ENCODE data around the gene TLE7.

Gene TLE7

GRCh38 chr16:71399801-71400563 is 41.9 kb downstream of the TLE7 start:
- no peak for TF ChIP-seq CTCF (IDR thresholded peaks at IDR 0.05; ENCODE audit: low read depth, low read length)
- no peak overlapping the region for H3K4me3 ChIP-seq (ENCODE audit: low read depth, low read length)
- in situ Hi-C loops (cut with HindIII; ENCODE audit: low sequenced_read_pairs), result no loop called here
- DNase-seq (ENCODE audit: low read depth, low spot score), result no peak

GRCh38 chr16:71396594-71396993 is 45.3 kb downstream of the TLE7 start:
- TF ChIP-seq CTCF (IDR thresholded peaks at IDR 0.05; ENCODE audit: low read depth, low read length), result no peak
- no peak for DNase-seq (ENCODE audit: low read depth, low spot score)
- H3K4me3 ChIP-seq (ENCODE audit: low read depth, low read length), result no peak overlapping the region
- in situ Hi-C loops (cut with HindIII; ENCODE audit: low sequenced_read_pairs), result no loop called here

GRCh38 chr16:71389330-71389729 is 52.5 kb downstream of the TLE7 start:
- H3K4me3 ChIP-seq (ENCODE audit: low read depth, low read length), result no peak overlapping the region
- in situ Hi-C loops (cut with HindIII; ENCODE audit: low sequenced_read_pairs), result no loop called here
- no peak for DNase-seq (ENCODE audit: low read depth, low spot score)
- TF ChIP-seq CTCF (IDR thresholded peaks at IDR 0.05; ENCODE audit: low read depth, low read length), result no peak

- in situ Hi-C loops (cut with HindIII; ENCODE audit: low sequenced_read_pairs), result no loop called here
- H3K4me3 ChIP-seq (ENCODE audit: low read depth, low read length), result no peak overlapping the region
- DNase-seq (ENCODE audit: low read depth, low spot score), result no peak
- TF ChIP-seq CTCF (IDR thresholded peaks at IDR 0.05; ENCODE audit: low read depth, low read length), result no peak
Measured at GRCh38 chr16:71387045-71387871, 54.6 kb downstream of the TLE7 start.

GRCh38 chr16:71384073-71384724 is 57.7 kb downstream of the TLE7 start:
- in situ Hi-C loops (cut with HindIII; ENCODE audit: low sequenced_read_pairs), result no loop called here
- no peak overlapping the region for H3K4me3 ChIP-seq (ENCODE audit: low read depth, low read length)
- TF ChIP-seq CTCF (IDR thresholded peaks at IDR 0.05; ENCODE audit: low read depth, low read length), result no peak
- no peak for DNase-seq (ENCODE audit: low read depth, low spot score)

GRCh38 chr16:71383054-71383773 is 58.6 kb downstream of the TLE7 start:
- DNase-seq (ENCODE audit: low read depth, low spot score), result no peak
- TF ChIP-seq CTCF (IDR thresholded peaks at IDR 0.05; ENCODE audit: low read depth, low read length), result no peak
- in situ Hi-C loops (cut with HindIII; ENCODE audit: low sequenced_read_pairs), result no loop called here
- no peak overlapping the region for H3K4me3 ChIP-seq (ENCODE audit: low read depth, low read length)
